GM13977 (cell line): ENCODE data around the gene DNASE1L3.

ENCODE experiments used
- DNase-seq: peaks from one replicate; pipeline ENCODE4 v3.0.0; 2012; ENCODE audit warnings: low spot score
- in situ Hi-C: fragments of 300-500 bp; cut with MboI; formaldehyde crosslinking; loops from one replicate; pipeline ENCODE4 v1.12.0; 2022; ENCODE audit warnings: low sequenced_read_pairs, low pct_unique_long_range_greater_than_20kb, mixed read lengths, inconsistent platforms; ENCODE audit not compliant: unreplicated experiment
- TF ChIP-seq, protein P1 (sequence below): IDR thresholded peaks from 2 replicates; pipeline ENCODE4 v1.5.1; 2012; ENCODE audit warnings: mild to moderate bottlenecking, control low read depth; ENCODE audit not compliant: insufficient read depth; ENCODE audit errors: extremely low read depth, missing control alignments

DNASE1L3 gene

DNA sequence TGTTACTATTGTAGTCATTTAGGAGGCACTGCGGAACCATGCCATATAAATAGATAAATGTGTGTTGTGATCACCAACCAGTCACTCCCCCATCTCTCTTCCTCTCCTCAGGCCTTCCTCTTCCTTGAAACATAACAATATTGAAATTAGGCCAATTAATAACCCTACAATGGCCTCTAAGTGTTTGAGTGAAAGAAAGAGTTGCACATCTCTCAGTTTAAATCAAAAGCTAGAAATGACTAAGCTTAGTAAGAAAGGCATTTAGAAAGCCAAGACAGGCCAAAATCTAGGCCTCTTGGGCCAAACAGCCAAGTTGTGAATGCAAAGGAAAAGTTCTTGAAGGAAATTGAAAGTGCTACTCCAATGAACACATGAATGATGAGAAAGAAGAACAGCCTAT lies 8.1 kb upstream of the DNASE1L3 start:
- in situ Hi-C loops: no loop called here
- TF ChIP-seq, protein P1, sequence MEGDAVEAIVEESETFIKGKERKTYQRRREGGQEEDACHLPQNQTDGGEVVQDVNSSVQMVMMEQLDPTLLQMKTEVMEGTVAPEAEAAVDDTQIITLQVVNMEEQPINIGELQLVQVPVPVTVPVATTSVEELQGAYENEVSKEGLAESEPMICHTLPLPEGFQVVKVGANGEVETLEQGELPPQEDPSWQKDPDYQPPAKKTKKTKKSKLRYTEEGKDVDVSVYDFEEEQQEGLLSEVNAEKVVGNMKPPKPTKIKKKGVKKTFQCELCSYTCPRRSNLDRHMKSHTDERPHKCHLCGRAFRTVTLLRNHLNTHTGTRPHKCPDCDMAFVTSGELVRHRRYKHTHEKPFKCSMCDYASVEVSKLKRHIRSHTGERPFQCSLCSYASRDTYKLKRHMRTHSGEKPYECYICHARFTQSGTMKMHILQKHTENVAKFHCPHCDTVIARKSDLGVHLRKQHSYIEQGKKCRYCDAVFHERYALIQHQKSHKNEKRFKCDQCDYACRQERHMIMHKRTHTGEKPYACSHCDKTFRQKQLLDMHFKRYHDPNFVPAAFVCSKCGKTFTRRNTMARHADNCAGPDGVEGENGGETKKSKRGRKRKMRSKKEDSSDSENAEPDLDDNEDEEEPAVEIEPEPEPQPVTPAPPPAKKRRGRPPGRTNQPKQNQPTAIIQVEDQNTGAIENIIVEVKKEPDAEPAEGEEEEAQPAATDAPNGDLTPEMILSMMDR: no peak
- DNase-seq: no peak

DNA sequence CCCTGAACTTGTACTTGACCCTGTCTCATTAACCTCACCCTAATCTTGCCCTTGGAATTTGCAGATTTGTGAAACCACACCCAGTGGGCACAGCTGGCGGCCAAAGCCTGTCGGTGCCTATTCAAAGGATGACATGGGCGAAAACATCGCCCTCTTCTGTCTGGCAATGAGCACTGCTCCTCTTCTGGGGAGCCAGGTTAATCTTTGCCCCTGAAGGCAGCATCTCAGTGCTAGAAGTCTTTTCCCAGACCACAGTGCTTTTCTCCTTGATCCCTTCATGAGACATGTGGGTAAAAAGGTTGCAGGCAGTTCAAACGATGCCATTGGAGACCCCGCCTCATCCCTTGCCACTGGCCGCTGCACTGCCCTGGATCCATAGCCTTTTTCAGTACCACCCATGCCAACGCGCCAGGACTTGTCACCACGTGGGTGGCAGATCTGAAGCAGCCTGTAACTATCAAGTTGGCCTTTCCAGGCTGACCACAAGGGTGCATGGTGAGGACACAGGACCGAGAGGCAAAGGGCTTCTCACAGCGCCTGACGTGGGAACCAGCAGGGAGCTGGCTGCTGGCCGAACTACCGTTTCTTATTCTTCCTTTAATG lies 6.5 kb upstream of the DNASE1L3 start:
- in situ Hi-C loops: no loop called here
- no peak for DNase-seq
- TF ChIP-seq, protein P1: peak; percentile 86

DNA sequence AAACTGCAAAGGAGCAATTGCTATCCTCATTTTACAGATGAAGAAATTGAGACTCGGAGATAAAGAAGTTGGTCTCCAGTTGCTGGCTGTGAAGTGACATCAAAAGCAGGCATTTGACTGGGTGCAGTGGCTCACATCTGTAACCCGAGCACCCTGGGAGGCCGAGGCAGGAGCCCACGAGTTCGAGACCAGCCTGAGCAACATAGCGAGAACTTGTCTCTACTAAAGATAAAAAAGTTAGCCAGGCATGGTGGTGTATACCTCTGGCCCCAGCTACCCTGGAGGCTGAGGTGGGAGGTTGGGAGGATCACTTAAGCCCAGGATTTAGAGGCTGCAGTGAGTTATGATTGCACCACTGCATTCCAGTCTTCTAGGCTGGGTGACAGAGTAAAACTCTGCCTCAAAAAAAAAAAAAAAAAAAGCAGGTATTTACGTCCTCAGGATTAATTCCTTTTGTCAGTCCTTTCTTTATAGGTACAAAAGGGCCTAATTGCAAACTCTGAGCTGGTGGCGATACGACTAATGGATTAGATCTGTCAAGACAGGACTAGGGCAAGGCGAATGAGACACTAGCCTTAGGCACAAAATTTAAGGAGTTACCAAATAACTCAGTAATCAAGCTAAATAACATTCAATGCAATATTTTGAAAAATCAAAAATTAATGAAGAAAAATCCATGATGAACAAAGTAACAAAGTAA lies 5.9 kb upstream of the DNASE1L3 start:
- no peak for DNase-seq
- in situ Hi-C loops: no loop called here
- TF ChIP-seq, protein P1: no peak

DNA sequence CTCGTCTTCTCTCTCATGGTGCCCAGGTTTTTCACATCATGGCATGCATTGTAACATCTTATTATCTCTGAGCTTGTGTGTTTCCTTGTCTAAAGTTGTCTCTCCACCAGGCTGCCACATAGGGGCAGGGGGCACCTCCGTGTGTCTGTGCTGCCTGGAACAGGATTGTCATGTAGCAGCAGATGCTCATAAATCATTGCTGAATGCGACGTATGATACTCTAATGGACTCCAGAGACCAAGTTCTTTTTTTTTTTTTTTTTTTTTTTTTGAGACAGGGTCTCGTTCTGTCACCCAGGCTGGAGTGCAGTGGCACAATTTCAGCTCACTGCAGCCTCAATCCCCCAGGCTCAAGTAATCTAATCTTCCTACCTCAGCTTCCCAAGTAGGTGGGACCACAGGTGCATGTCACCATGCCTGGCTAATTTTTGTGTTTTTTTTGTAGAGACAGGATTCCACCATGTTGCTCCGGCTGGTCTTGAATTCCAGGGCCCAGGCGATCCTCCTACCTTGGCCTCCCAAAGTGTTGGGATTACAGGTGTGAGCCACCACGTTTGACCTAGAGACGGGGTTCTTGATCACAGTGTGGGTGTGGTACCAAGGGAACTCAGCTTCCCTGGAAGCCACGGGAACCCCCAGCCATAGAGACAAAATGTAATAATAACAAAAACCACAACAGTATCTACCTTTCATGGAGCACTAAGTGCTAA lies 4.7 kb upstream of the DNASE1L3 start:
- in situ Hi-C loops: no loop called here
- DNase-seq: no peak

DNA sequence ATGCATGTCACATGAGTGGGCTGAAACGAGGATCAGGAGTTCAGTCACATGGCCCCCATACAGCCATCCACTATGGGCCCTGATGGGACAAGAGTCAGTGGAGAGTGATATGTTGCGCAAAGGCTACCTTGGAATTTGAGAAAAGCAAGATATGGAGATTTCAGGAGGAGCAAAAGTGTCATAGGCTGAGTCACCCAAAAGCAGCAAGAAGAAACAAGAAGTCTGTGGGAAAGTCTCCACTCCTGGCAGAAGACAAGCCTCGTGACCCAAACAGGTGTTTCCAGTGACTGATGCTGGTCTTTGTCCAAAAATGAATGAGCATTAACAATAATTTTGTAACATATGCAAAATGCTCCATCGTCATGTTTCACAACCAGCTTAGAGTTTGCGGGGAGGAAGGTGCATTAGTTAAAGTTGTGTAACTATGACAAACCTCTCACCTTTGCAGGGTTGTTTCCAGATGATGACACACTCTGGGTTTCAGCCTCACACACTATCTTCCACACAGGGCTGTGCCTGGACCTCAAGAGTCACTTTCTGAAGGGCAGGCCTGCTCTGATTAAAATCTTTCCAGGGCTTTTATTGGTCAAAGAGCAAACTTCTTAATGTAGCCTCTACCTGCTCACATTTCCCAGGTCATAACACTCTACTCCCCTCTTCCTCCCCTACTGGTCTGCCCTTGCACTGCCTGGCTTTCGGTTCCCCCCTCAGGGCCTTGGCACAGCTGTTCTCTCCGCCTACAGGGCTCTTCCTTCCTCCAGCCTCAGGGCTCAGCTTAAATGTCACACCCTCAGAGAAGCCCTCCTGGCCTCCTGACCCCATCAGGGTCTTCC lies 3.9 kb upstream of the DNASE1L3 start:
- DNase-seq: peak; percentile 67
- TF ChIP-seq, protein P1: peak; percentile 29
- in situ Hi-C loops: no loop called here

More for the DNA sequence above, 4.7 kb upstream of the DNASE1L3 start:
- TF ChIP-seq, protein P1: no peak

DNA sequence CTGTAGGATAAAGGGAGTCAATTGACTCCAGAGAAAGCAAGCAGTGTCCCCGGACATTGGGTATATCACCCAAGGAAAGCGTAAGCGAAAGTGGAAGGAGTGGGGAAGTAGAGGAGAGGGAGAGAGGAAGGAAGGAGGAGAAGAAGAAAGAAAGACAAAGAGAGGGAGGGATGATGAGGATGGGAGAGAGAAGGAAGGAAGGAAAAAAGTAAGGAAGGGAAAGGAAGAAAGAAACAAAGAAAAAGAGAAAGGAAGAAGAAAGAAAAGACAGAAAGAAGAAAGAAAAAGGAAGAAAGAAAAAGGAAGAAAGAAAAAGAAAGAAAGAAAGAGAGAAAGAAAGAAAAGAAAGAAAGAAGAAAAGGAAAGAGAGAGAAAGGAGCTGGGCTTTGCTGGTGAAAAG lies 839 bp downstream of the DNASE1L3 start:
- DNase-seq: no peak
- TF ChIP-seq, protein P1: no peak
- in situ Hi-C loops: no loop called here
